Nephron (organoid): ENCODE data around the gene PCSK7.

Experiments
- H3K27ac Mint-ChIP-seq, 3 experiments: 2 replicates each; pipeline ENCODE4 v1.8.0; 2020; ENCODE audit warnings: mixed read lengths in 3 of 3, mild to moderate bottlenecking in 2 of 3, moderate library complexity in 1 of 3
- H3K27me3 Mint-ChIP-seq: 2 replicates; pipeline ENCODE4 v1.8.0; 2021; ENCODE audit warnings: low read depth, mild to moderate bottlenecking, moderate library complexity, mixed read lengths
- H3K36me3 Mint-ChIP-seq: 2 replicates; pipeline ENCODE4 v1.8.0; 2020; ENCODE audit warnings: low read depth, mixed read lengths
- H3K4me1 Mint-ChIP-seq: 2 replicates; pipeline ENCODE4 v1.8.0; 2020; ENCODE audit warnings: mixed read lengths
- H3K4me3 Mint-ChIP-seq, 3 experiments: 2 replicates each; pipeline ENCODE4 v1.8.0; 2020; ENCODE audit warnings: mild to moderate bottlenecking in 3 of 3, mixed read lengths in 3 of 3, moderate library complexity in 2 of 3
- H3K9me3 Mint-ChIP-seq: 2 replicates; pipeline ENCODE4 v1.8.0; 2020; ENCODE audit warnings: mixed read lengths
- TF ChIP-seq, protein P1 (sequence below), 3 experiments: fragments of 200-600 bp; sonication (generic); IDR thresholded peaks; one replicate each; pipeline ENCODE4 v1.5.0; 2021; ENCODE audit warnings: antibody characterized with exemption in 3 of 3; ENCODE audit not compliant: unreplicated experiment in 3 of 3

The PCSK7 gene

DNA sequence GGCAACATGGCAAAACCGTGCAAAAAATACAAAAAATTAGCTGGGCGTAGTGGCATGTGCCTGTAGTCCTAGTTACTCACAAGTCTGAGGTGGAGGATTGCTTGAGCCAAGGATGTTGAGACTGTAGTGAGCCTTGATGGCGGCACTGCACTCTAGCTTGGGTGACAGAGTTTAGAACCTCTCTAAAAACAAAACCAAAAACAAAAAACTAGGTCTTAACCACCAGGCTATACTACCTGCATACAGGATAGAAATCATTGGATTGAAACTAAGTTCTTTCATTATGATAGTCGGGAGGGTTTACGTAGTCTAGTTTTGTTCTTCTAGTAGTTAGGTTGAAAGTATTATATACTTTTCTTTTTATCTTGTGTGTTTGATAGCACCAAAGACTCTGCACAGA lies 6.3 kb upstream of the PCSK7 start:
- Mint-ChIP-seq H3K4me3 (no peak overlapping the region), H3K36me3 (peaks cover 38% of the 10 kb centered on the region), H3K27me3 (no peaks in the 10 kb centered on the region), H3K4me1 (peaks cover 13% of the 10 kb centered on the region), H3K27ac (no peak overlapping the region), H3K9me3 (no peaks in the 10 kb centered on the region)
- TF ChIP-seq, protein P1, sequence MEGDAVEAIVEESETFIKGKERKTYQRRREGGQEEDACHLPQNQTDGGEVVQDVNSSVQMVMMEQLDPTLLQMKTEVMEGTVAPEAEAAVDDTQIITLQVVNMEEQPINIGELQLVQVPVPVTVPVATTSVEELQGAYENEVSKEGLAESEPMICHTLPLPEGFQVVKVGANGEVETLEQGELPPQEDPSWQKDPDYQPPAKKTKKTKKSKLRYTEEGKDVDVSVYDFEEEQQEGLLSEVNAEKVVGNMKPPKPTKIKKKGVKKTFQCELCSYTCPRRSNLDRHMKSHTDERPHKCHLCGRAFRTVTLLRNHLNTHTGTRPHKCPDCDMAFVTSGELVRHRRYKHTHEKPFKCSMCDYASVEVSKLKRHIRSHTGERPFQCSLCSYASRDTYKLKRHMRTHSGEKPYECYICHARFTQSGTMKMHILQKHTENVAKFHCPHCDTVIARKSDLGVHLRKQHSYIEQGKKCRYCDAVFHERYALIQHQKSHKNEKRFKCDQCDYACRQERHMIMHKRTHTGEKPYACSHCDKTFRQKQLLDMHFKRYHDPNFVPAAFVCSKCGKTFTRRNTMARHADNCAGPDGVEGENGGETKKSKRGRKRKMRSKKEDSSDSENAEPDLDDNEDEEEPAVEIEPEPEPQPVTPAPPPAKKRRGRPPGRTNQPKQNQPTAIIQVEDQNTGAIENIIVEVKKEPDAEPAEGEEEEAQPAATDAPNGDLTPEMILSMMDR (IDR thresholded peaks at IDR 0.05; ENCODE audit: unreplicated experiment in 3 of 3) = no peak

- TF ChIP-seq, protein P1 (IDR thresholded peaks at IDR 0.05; ENCODE audit: unreplicated experiment in 3 of 3) = no peak
- Mint-ChIP-seq H3K36me3 (peaks cover 18% of the 10 kb centered on the region), H3K9me3 (no peaks in the 10 kb centered on the region), H3K4me1 (peaks cover 34% of the 10 kb centered on the region), H3K4me3 (peak overlapping the region; percentile 91 to 97 (median 94)), H3K27ac (peak overlapping the region; percentile 88 to 94 (median 93)), H3K27me3 (no peaks in the 10 kb centered on the region)
Observed at GRCh38 chr11:117232911-117233409, 1.1 kb upstream of the PCSK7 start.

DNA sequence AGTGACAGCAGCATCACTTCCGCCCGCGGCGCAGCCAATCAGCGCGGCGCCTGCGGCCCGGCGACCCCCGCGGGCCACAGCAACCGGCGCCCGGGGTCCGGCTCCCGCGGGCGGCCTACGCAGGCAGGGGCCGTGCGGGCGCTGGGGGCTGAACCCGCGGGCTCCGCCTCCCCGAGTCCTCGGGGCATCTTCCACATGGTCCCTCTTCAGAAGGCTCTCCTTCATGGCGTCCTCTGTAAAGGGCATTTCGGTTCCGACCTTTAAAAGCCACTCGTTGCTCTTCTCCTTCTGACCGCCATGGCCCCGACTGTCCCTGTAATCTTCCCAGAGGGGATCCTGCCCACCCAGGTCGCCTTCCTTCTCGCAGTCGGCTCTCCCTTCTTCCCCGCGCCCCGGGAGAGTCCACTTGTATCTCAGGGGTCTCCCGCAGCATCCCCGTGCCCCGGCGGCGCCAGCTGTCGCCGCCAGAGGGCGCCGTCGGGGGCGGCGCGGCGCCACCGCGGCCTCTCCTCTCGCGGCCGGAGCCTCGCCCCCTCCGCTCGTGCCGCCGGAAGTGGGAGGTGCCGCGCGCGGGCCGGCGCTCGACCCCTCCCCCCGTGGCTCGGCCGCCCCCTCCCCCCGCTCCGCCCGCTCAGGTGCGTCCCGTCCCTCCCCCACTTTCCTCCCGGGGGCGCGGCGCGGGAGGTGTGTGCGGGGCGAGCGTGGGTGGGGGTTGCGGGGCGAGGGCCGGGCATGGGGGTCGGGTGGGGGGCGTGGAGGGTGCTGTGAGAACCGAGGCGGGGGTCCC lies 412 bp upstream of the PCSK7 start, which contains the start of gene RNF214:
Gene RNF214 (plus strand): TSS at position 580 of the 787 bp plus-strand sequence. CDS start 1,602 bp downstream, outside the sequence.
- H3K4me3 Mint-ChIP-seq = peak within 1 kb of the TSS; percentile 97 to 99 (median 99)
- TF ChIP-seq, protein P1 (IDR thresholded peaks at IDR 0.05; ENCODE audit: unreplicated experiment in 3 of 3) = peak; percentile 93 to 96 (median 95)
- H3K4me1 Mint-ChIP-seq = peaks cover 34% of the 10 kb centered on the region
- H3K9me3 Mint-ChIP-seq = no peaks in the 10 kb centered on the region
- H3K27ac Mint-ChIP-seq = peak within 1 kb of the TSS; percentile 88 to 98 (median 93)
- peaks cover 14% of the 10 kb centered on the region for H3K36me3 Mint-ChIP-seq
- no peaks in the 10 kb centered on the region for H3K27me3 Mint-ChIP-seq

GRCh38 chr11:117230999-117231841 lies 653 bp downstream of the PCSK7 start:
- peak overlapping the region; percentile 93 to 99 (median 97) for H3K4me3 Mint-ChIP-seq
- peaks cover 39% of the 10 kb centered on the region for H3K4me1 Mint-ChIP-seq
- TF ChIP-seq, protein P1 (IDR thresholded peaks at IDR 0.05; ENCODE audit: unreplicated experiment in 3 of 3) = no peak
- H3K9me3 Mint-ChIP-seq = no peaks in the 10 kb centered on the region
- H3K27me3 Mint-ChIP-seq = no peaks in the 10 kb centered on the region
- peaks cover 19% of the 10 kb centered on the region for H3K36me3 Mint-ChIP-seq
- H3K27ac Mint-ChIP-seq = peak overlapping the region; percentile 71 to 89 (median 83)

DNA sequence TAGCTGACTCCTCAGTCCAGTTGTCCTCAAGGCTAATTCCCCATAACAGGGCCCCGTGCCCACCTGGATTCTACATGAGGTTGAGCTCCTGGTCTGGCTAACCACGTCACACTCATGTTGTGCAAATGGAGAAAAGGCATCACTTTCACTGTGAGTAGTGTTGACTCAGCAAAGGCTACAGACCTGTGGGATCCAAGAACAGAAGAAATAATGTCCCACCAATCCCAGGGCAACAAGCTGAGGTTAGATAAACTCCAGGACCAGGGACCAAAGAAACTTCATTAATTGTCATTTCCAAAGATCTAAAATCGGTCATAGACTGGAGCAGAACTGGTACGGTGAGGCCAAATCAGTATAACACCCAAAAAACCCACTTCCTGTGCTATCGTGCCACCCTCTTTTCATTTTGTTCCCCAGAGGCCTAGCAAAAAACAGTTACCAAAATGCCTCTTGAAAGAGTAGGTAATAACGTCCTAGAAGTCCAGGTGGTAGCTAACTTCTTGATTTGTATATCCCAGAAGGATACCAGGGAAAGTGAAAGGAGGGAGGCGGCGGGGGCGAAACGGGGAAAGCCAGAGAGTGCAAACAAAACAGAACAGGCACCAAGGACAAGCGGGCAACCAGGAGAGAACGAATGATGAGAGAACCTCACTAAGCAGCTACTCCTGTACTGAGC lies 1.4 kb downstream of the PCSK7 start:
- Mint-ChIP-seq H3K4me3 (peak overlapping the region; percentile 93 to 99 (median 97)), H3K27ac (peak overlapping the region in 2 of 3 experiments; percentile 9 to 71), H3K36me3 (peaks cover 18% of the 10 kb centered on the region), H3K9me3 (no peaks in the 10 kb centered on the region), H3K27me3 (no peaks in the 10 kb centered on the region), H3K4me1 (peaks cover 40% of the 10 kb centered on the region)
- TF ChIP-seq, protein P1 (IDR thresholded peaks at IDR 0.05; ENCODE audit: unreplicated experiment in 3 of 3) = no peak
